ENCODE measurements around the gene TMEM140.
A peak's percentile ranks its signal among the peaks of the same experiment; 100 is the strongest.
"Not testable (repeated sequence)": the region's sequence is repeated elsewhere in the genome, so short reads cannot be mapped to it uniquely, and the experiment has no call there.

TMEM140 gene

GRCh38 chr7:135159359-135160085, 11.7 kb downstream of the TMEM140 start:
- DNase-seq, result no peak

GRCh38 chr7:135160098-135160857, 12.4 kb downstream of the TMEM140 start:
- DNase-seq, result no peak

- no peak for DNase-seq
These were observed 13.2 kb downstream of the TMEM140 start for GRCh38 chr7:135160858-135161653.

- DNase-seq, result no peak
These were observed 13.8 kb downstream of the TMEM140 start for GRCh38 chr7:135161669-135162068.

GRCh38 chr7:135162382-135163001, 14.6 kb downstream of the TMEM140 start:
- no peak for DNase-seq

GRCh38 chr7:135164357-135165061, 16.6 kb downstream of the TMEM140 start:
- DNase-seq, result no peak

- DNase-seq, result no peak
These were observed 18.0 kb downstream of the TMEM140 start for GRCh38 chr7:135165862-135166261.

GRCh38 chr7:135166338-135166990, 18.6 kb downstream of the TMEM140 start:
- no peak for DNase-seq

GRCh38 chr7:135167365-135167917, 19.6 kb downstream of the TMEM140 start:
- DNase-seq, result no peak

GRCh38 chr7:135168001-135168400, 20.1 kb downstream of the TMEM140 start:
- DNase-seq, result no peak

GRCh38 chr7:135168489-135169140, 20.7 kb downstream of the TMEM140 start:
- DNase-seq, result no peak

GRCh38 chr7:135169141-135169963, 21.5 kb downstream of the TMEM140 start:
- no peak for DNase-seq

GRCh38 chr7:135169964-135170273, 22.0 kb downstream of the TMEM140 start:
- DNase-seq, result no peak

- peak; percentile 95 for DNase-seq
These were observed 22.6 kb downstream of the TMEM140 start, which contains the start of gene CYREN for GRCh38 chr7:135170274-135170997. CYREN (minus strand) TSS chr7:135170707; CDS start chr7:135168922, 1,785 bp downstream.

GRCh38 chr7:135170998-135171481, 23.2 kb downstream of the TMEM140 start:
- not testable (repeated sequence) for DNase-seq

GRCh38 chr7:135171581-135172291, 23.9 kb downstream of the TMEM140 start:
- DNase-seq, result not testable (repeated sequence)

- not testable (repeated sequence) for DNase-seq
These were observed 26.0 kb downstream of the TMEM140 start for GRCh38 chr7:135173916-135174315.

- no peak for DNase-seq
These were observed 27.1 kb downstream of the TMEM140 start for GRCh38 chr7:135174941-135175340.
